ENCODE measurements around the gene PTPA. TPM values are rescaled to one million over a fixed set of nuclear protein-coding genes. Genes with fewer than 3 reads are reported as not detected.
A peak's percentile ranks its signal among the peaks of the same experiment; 100 is the strongest.
"Not testable (repeated sequence)": the region's sequence is repeated elsewhere in the genome, so short reads cannot be mapped to it uniquely, and the experiment has no call there.

Gene PTPA
- total RNA-seq, 1 donor from 2014 or later = 66.8 TPM

DNA sequence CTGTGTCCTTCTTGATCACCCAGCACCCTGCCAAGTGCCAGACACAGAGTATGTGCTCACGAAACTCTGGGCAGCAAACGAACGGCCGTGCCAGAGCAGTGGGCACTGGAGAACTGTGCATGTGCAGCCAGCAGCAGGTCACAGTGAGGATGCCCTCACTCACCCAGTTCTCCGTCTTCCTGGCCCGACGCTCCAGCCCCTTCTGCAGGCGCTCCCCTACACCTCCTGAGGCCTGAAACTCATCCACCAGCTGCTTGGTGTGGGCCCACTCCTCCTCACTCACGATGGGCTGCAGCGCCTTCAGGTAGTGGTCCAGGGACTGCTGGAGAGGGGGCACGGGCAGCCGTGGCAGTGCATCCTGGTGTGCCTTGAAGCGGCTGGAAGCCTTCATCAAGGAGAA lies 3.6 kb upstream of the PTPA start:
- no peak overlapping the region for H3K4me3 ChIP-seq (ENCODE audit: low read length in 3 of 3)
- H3K27me3 ChIP-seq (ENCODE audit: control insufficient read depth in 3 of 3, insufficient read depth in 3 of 3, low read length in 3 of 3) = no peaks in the 10 kb centered on the region
- peak overlapping the region; percentile 95 for H3K27ac ChIP-seq (ENCODE audit: low read depth, low read length)
- no peaks in the 10 kb centered on the region for H3K9me3 ChIP-seq (ENCODE audit: control insufficient read depth in 3 of 3, low read length in 3 of 3)
- H3K4me1 ChIP-seq (ENCODE audit: control insufficient read depth in 3 of 3, insufficient read depth in 3 of 3, low read length in 3 of 3) = peaks cover 50 to 79% (median 59%) of the 10 kb centered on the region in 3 donors
- peaks cover 13 to 17% (median 17%) of the 10 kb centered on the region in 3 donors for H3K36me3 ChIP-seq (ENCODE audit: control insufficient read depth in 3 of 3, insufficient read depth in 3 of 3, low read length in 3 of 3)
- peak overlapping the region; percentile 33 to 94 (median 48) for H3K9ac ChIP-seq (ENCODE audit: low read depth in 1 of 3, low read length in 3 of 3)

DNA sequence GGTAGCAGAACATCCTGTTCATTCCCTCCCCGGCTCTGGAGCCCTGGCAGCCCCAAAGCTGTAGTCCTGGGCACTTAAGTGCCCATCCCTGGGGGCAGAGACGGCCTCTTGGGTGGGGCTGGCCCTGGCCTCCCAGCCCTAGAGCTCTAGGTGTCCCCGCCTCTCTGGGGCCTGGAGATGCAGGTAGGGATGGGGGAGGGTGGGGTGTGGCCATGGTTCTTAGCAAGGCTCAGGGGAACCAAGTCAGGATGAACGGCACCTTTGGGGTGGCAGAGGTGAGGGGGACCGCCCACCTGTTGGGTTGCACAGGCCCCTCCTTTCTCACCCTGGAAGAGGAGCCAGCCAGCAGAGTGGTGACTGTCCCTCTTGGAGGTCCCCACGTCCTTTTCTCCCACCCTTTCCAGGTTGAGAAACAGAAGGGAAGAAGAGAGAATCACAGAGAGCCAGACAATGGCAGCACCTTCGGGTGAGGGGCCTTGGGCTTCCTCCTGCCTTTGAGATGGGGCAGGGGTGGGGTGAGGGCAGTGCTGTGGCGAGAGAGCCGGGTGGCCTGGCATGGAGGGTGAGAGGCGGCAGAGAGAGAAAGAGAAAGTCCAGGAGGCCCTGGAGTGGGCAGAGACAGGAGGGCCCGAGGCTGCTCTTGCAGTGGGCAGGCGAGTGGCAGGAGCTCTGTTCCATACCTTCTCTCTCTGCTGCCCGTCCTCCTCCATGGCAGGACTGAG lies 3.0 kb upstream of the PTPA start:
- Histone ChIP-seq H3K4me3 (ENCODE audit: low read length in 3 of 3) (peak overlapping the region in 2 of 3 donors; percentile 18 to 61), H3K36me3 (ENCODE audit: control insufficient read depth in 3 of 3, insufficient read depth in 3 of 3, low read length in 3 of 3) (peaks cover 13 to 17% (median 17%) of the 10 kb centered on the region in 3 donors)

DNA sequence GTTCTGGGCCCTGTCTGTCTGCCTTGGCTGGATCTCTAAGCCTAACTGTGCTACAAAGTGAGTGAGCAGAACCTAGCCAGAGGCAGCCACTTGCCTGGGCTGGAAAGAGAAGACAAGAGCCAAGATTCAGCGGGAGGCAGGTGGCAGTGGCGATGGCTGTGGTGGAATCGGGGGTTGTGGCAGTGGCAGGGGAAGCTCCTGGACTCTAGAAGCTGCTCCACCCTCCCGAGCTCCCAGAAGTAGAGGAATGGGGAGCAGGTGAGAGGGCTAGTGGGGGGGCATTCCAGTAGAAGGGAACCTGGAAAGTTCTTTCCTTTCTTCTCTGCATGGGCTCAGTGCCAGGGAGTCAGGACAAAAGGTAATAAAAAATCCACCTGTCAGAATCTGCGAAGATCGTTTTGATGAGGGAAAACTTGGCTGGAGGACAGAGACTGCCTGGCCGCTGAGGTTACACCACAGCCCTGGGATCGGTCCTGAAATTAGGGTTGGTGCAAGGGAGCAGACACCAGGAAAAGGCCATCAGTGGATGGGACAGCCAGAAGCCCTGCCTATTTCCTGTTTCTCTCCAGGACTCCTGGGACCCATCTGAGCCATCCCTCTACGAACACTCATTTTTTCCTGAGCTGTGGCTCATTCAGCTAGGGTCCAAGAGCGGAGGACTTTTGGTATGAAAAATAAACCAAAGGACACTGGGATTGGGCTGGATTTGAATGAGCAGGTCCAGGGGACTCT lies 2.2 kb upstream of the PTPA start:
- Histone ChIP-seq H3K36me3 (ENCODE audit: control insufficient read depth in 3 of 3, insufficient read depth in 3 of 3, low read length in 3 of 3) (peaks cover 13 to 17% (median 17%) of the 10 kb centered on the region in 3 donors), H3K27ac (ENCODE audit: low read depth, low read length) (peak overlapping the region; percentile 95), H3K9ac (ENCODE audit: low read depth in 1 of 3, low read length in 3 of 3) (peak overlapping the region; percentile 40 to 94 (median 55)), H3K27me3 (ENCODE audit: control insufficient read depth in 3 of 3, insufficient read depth in 3 of 3, low read length in 3 of 3) (no peaks in the 10 kb centered on the region), H3K4me1 (ENCODE audit: control insufficient read depth in 3 of 3, insufficient read depth in 3 of 3, low read length in 3 of 3) (peaks cover 38 to 69% (median 45%) of the 10 kb centered on the region in 3 donors), H3K9me3 (ENCODE audit: control insufficient read depth in 3 of 3, low read length in 3 of 3) (no peaks in the 10 kb centered on the region), H3K4me3 (ENCODE audit: low read length in 3 of 3) (peak overlapping the region; percentile 85 to 88 (median 87))

More for the DNA sequence above, 3.0 kb upstream of the PTPA start:
- Histone ChIP-seq H3K4me1 (ENCODE audit: control insufficient read depth in 3 of 3, insufficient read depth in 3 of 3, low read length in 3 of 3) (peaks cover 45 to 73% (median 53%) of the 10 kb centered on the region in 3 donors), H3K27me3 (ENCODE audit: control insufficient read depth in 3 of 3, insufficient read depth in 3 of 3, low read length in 3 of 3) (no peaks in the 10 kb centered on the region), H3K27ac (ENCODE audit: low read depth, low read length) (peak overlapping the region; percentile 95), H3K9me3 (ENCODE audit: control insufficient read depth in 3 of 3, low read length in 3 of 3) (no peaks in the 10 kb centered on the region), H3K9ac (ENCODE audit: low read depth in 1 of 3, low read length in 3 of 3) (peak overlapping the region; percentile 40 to 94 (median 48))

DNA sequence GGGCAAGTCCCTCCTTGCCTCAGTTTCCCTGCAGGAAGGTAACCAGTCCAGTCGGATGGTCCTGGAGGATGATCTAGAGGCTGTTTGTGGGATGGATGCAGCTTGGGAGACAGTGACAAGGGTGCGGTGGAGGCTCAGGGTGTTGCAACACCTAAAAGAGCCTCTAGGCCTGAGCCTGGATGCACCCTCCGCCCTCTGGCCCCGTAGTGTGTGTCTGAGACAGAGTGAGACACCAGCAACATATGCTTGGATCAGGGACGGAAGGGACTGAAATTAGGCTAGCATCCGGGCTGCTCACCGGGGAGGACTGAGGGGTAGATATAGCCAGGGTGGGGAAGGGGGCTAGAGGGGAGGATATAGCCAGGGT lies 1.7 kb upstream of the PTPA start:
- Histone ChIP-seq H3K4me1 (ENCODE audit: control insufficient read depth in 3 of 3, insufficient read depth in 3 of 3, low read length in 3 of 3) (peaks cover 35 to 65% (median 40%) of the 10 kb centered on the region in 3 donors), H3K9ac (ENCODE audit: low read depth in 1 of 3, low read length in 3 of 3) (peak overlapping the region; percentile 13 to 94 (median 55)), H3K4me3 (ENCODE audit: low read length in 3 of 3) (peak overlapping the region; percentile 85 to 88 (median 87)), H3K9me3 (ENCODE audit: control insufficient read depth in 3 of 3, low read length in 3 of 3) (no peaks in the 10 kb centered on the region), H3K27ac (ENCODE audit: low read depth, low read length) (peak overlapping the region; percentile 95), H3K27me3 (ENCODE audit: control insufficient read depth in 3 of 3, insufficient read depth in 3 of 3, low read length in 3 of 3) (no peaks in the 10 kb centered on the region), H3K36me3 (ENCODE audit: control insufficient read depth in 3 of 3, insufficient read depth in 3 of 3, low read length in 3 of 3) (peaks cover 13 to 17% (median 17%) of the 10 kb centered on the region in 3 donors)

DNA sequence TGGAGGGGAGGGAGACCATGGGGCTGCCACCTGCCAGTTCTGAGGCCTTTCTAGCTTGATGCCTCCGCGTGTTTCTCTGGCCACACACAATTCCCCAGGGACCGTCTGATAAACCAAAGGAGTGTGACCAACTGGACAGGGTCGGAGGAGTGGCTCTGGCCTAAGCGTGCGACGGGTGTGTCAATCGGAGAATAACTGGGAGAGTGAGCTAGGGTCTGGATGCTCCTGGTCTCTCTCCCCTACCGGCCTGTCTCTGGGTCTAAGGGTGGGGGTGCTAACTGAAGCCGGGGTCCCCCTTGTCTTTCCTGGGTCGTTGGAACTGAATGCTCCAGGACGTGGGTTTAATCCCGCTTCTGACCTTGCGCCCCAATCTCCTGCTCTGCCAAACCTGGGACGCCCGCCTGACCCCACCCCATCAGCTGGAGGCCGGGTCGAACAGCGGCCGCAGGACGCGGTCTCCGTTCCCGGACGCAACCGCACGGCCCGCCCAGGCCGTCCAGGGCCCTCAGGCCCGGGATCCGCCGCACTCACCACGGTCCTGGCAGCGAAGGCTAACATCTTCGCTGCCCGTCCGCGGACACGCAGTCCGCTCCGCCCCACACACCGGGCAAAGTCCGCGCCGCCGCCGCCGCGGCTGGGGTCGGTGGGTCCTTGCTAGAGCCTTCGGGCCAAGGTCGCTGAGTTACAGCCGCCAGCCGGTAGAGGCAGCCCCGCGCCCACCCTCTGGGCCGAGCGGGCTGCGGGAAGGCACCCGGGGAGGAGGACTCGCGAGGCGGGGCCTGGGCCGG lies 1.1 kb upstream of the PTPA start:
- Histone ChIP-seq H3K9me3 (ENCODE audit: control insufficient read depth in 3 of 3, low read length in 3 of 3) (no peaks in the 10 kb centered on the region), H3K27ac (ENCODE audit: low read depth, low read length) (peak overlapping the region; percentile 95), H3K4me1 (ENCODE audit: control insufficient read depth in 3 of 3, insufficient read depth in 3 of 3, low read length in 3 of 3) (peaks cover 40 to 68% (median 42%) of the 10 kb centered on the region in 3 donors)

DNA sequence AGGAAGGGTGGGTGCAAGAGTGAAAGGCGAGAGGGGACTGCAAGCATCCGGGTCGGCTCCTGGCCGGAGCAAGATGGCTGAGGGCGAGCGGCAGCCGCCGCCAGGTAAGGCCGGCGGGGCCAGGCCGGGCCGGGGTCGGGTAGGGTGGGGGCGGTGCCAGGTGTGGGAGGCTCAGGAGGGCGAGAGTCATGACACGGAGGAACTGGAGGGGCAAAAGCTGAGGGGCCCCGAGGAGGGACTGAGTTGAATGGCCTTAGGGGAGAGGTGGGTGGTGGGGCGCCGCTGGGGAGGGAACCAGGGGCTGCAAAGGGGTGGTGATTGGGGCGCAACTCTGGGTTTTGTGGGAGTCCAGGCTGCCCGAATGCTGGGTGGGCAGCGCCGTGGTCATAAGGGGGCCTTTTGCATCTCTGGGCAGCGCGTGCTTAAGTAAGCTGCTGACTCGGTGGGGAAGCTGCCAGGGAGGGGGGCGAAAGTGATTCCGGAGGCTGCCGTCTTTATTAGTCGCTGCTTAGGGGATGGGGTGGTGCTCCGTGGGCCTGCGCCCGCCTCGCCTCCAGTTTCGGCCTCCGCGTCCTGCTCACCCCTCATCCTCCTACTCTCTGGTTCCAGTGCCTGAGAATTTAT lies 425 bp downstream of the PTPA start:
- Histone ChIP-seq H3K4me1 (ENCODE audit: control insufficient read depth in 3 of 3, insufficient read depth in 3 of 3, low read length in 3 of 3) (peaks cover 35 to 58% (median 41%) of the 10 kb centered on the region in 3 donors), H3K4me3 (ENCODE audit: low read length in 3 of 3) (peak overlapping the region; percentile 79 to 89 (median 83)), H3K9me3 (ENCODE audit: control insufficient read depth in 3 of 3, low read length in 3 of 3) (no peaks in the 10 kb centered on the region), H3K36me3 (ENCODE audit: control insufficient read depth in 3 of 3, insufficient read depth in 3 of 3, low read length in 3 of 3) (peaks cover 8 to 11% (median 8%) of the 10 kb centered on the region in 3 donors), H3K27me3 (ENCODE audit: control insufficient read depth in 3 of 3, insufficient read depth in 3 of 3, low read length in 3 of 3) (no peaks in the 10 kb centered on the region), H3K27ac (ENCODE audit: low read depth, low read length) (peak overlapping the region; percentile 95), H3K9ac (ENCODE audit: low read depth in 1 of 3, low read length in 3 of 3) (peak overlapping the region; percentile 73 to 85 (median 84))

More for the DNA sequence above, 1.1 kb upstream of the PTPA start:
- Histone ChIP-seq H3K27me3 (ENCODE audit: control insufficient read depth in 3 of 3, insufficient read depth in 3 of 3, low read length in 3 of 3) (no peaks in the 10 kb centered on the region), H3K36me3 (ENCODE audit: control insufficient read depth in 3 of 3, insufficient read depth in 3 of 3, low read length in 3 of 3) (peaks cover 13 to 17% (median 17%) of the 10 kb centered on the region in 3 donors), H3K4me3 (ENCODE audit: low read length in 3 of 3) (peak overlapping the region; percentile 85 to 88 (median 87)), H3K9ac (ENCODE audit: low read depth in 1 of 3, low read length in 3 of 3) (peak overlapping the region; percentile 91 to 94 (median 92))

DNA sequence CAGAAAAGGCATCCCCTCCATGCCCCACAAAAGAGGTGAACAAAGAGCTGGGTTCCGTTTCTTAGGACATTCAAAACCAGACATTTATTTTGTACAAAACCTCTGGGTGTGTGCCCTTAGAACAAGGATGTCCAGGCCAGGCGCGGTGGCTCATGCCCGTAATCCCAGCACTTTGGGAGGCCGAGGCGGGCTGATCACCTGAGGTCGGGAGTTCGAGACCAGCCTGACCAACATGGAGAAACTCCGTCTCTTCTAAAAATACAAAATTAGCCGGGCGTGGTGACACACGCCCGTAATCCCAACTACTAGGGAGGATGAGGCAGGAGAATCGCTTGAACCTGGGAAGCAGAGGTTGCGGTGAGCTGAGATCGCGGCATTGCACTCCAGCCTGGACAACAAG lies 1.3 kb downstream of the PTPA start:
- peak overlapping the region; percentile 79 to 89 (median 83) for H3K4me3 ChIP-seq (ENCODE audit: low read length in 3 of 3)
- not testable (repeated sequence) for H3K27me3 ChIP-seq (ENCODE audit: control insufficient read depth in 3 of 3, insufficient read depth in 3 of 3, low read length in 3 of 3); H3K9me3 ChIP-seq (ENCODE audit: control insufficient read depth in 3 of 3, low read length in 3 of 3); H3K27ac ChIP-seq (ENCODE audit: low read depth, low read length); H3K36me3 ChIP-seq (ENCODE audit: control insufficient read depth in 3 of 3, insufficient read depth in 3 of 3, low read length in 3 of 3)
- peak overlapping the region; percentile 73 to 85 (median 84) for H3K9ac ChIP-seq (ENCODE audit: low read depth in 1 of 3, low read length in 3 of 3)
- H3K4me1 ChIP-seq (ENCODE audit: control insufficient read depth in 3 of 3, insufficient read depth in 3 of 3, low read length in 3 of 3) = peaks cover 29 to 50% (median 37%) of the 10 kb centered on the region in 3 donors

DNA sequence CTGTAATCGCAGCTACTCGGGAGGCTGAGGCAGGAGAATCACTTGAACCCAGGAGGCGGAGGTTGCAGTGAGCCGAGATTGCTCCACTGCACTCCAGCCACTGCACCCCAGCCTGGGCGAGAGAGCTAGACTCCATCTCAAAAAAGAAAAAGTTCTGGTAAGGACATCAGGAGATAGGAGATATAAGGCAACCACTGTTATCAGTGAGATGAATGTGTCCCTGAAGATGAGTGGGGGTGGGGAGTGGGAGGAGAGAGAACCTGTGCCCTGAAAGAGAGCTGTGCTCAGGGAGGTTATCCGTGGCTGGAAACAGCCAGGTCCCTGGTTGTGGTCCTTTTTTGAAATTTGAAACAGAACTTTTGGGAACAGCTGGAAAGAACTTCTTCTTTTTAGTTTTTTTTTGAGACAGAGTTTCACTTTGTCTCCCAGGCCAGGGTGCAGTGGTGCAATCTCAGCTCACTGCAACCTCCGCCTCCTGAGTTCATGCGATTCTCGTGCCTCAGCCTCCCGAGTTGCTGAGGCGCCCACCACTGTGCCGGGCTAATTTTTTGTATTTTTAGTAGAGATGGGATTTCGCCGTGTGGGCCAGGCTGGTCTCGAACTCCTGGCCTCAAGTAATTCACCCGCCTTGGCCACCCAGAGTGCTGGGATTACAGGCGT lies 2.6 kb downstream of the PTPA start:
- no peaks in the 10 kb centered on the region for H3K27me3 ChIP-seq (ENCODE audit: control insufficient read depth in 3 of 3, insufficient read depth in 3 of 3, low read length in 3 of 3)
- peaks cover 17 to 37% (median 25%) of the 10 kb centered on the region in 3 donors for H3K4me1 ChIP-seq (ENCODE audit: control insufficient read depth in 3 of 3, insufficient read depth in 3 of 3, low read length in 3 of 3)
- H3K27ac ChIP-seq (ENCODE audit: low read depth, low read length) = no peak overlapping the region
- H3K9me3 ChIP-seq (ENCODE audit: control insufficient read depth in 3 of 3, low read length in 3 of 3) = no peaks in the 10 kb centered on the region
- no peaks in the 10 kb centered on the region for H3K36me3 ChIP-seq (ENCODE audit: control insufficient read depth in 3 of 3, insufficient read depth in 3 of 3, low read length in 3 of 3)
- H3K4me3 ChIP-seq (ENCODE audit: low read length in 3 of 3) = no peak overlapping the region
- no peak overlapping the region for H3K9ac ChIP-seq (ENCODE audit: low read depth in 1 of 3, low read length in 3 of 3)

DNA sequence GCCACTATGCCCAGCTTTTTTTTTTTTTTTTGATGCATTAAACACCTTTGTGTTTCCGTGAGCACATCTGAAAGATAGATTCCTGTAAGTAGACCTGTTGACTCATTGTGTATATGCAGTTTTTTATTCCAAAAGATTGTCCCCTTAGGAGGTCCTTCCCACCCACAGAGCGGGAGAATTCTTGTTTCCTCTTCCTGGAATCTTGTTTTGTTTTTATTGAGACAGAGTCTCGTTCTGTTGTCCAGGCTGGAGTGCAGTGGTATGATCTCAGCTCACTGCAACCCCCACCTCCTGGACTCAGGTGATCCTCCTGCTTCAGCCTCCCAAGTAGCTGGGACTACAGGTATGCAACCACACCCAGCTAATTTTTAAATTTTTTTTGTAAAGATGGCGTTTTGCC lies 7.6 kb downstream of the PTPA start:
- H3K36me3 ChIP-seq (ENCODE audit: control insufficient read depth in 3 of 3, insufficient read depth in 3 of 3, low read length in 3 of 3) = peaks cover 9 to 20% (median 14%) of the 10 kb centered on the region in 3 donors
- no peaks in the 10 kb centered on the region for H3K27me3 ChIP-seq (ENCODE audit: control insufficient read depth in 3 of 3, insufficient read depth in 3 of 3, low read length in 3 of 3)
- peaks cover 25 to 30% (median 26%) of the 10 kb centered on the region in 3 donors for H3K4me1 ChIP-seq (ENCODE audit: control insufficient read depth in 3 of 3, insufficient read depth in 3 of 3, low read length in 3 of 3)
- no peaks in the 10 kb centered on the region for H3K9me3 ChIP-seq (ENCODE audit: control insufficient read depth in 3 of 3, low read length in 3 of 3)
- no peak overlapping the region for H3K4me3 ChIP-seq (ENCODE audit: low read length in 3 of 3)
- no peak overlapping the region for H3K9ac ChIP-seq (ENCODE audit: low read depth in 1 of 3, low read length in 3 of 3)
- H3K27ac ChIP-seq (ENCODE audit: low read depth, low read length) = no peak overlapping the region

Data from skeletal muscle tissue (tissue), 4 donors.